Esophagus muscularis mucosa (tissue), 4 donors: ENCODE results near the gene CBX1. TPM values are rescaled to one million over a fixed set of nuclear protein-coding genes. Genes with fewer than 3 reads are reported as not detected.

Experiments used
- DNase-seq: peaks from one replicate; pipeline ENCODE4 v3.0.0-alpha.2; 2017; ENCODE audit errors: extremely low spot score
- H3K27ac ChIP-seq, 4 donors: fragments of 200-600 bp; sonication (generic); replicated peaks in 1 of 4; 1 replicate in 3 of 4; 2 replicates in 1 of 4; pipeline ENCODE4 v1.5.1; 2016 to 2019; ENCODE audit warnings: mild to moderate bottlenecking in 1 of 4
- H3K27me3 ChIP-seq, 4 donors: fragments of 200-600 bp; sonication (generic); one replicate each; pipeline versions ENCODE4 v1.5.1 to v1.6.0; 2016 to 2019
- H3K36me3 ChIP-seq, 4 donors: fragments of 200-600 bp; sonication (generic); one replicate each; pipeline ENCODE4 v1.5.1; 2016 to 2019
- H3K4me1 ChIP-seq, 4 donors: fragments of 200-600 bp; sonication (generic); one replicate each; pipeline ENCODE4 v1.5.1; 2016 to 2019
- H3K4me3 ChIP-seq, 4 donors: fragments of 200-600 bp; sonication (generic); 1 replicate in 2 of 4; 2 replicates in 2 of 4; pipeline ENCODE4 v1.5.1; 2016 to 2019; ENCODE audit warnings: mild to moderate bottlenecking in 4 of 4, moderate library complexity in 1 of 4
- H3K9me3 ChIP-seq, 4 donors: fragments of 200-600 bp; sonication (generic); 1 replicate in 3 of 4; 2 replicates in 1 of 4; pipeline ENCODE4 v1.5.1; 2016 to 2019
- CTCF ChIP-seq, 3 experiments: fragments of 200-600 bp in 2 of 3; fragments of 450-650 bp in 1 of 3; sonication (generic) in 2 of 3; IDR thresholded peaks; one replicate each; pipeline ENCODE4 v1.5.1; 2017 to 2019; ENCODE audit warnings: antibody characterized with exemption in 3 of 3, mild to moderate bottlenecking in 2 of 3, moderate library complexity in 1 of 3
- EP300 ChIP-seq: sonication (generic); formaldehyde crosslinking; IDR thresholded peaks from one replicate; pipeline ENCODE4 v1.6.1; 2017; ENCODE audit warnings: antibody characterized with exemption
- POLR2A ChIP-seq: fragments of 450-650 bp; IDR thresholded peaks from one replicate; pipeline ENCODE4 v1.6.1; 2017; ENCODE audit warnings: antibody characterized with exemption, moderate library complexity, mild to moderate bottlenecking, low read depth
- POLR2AphosphoS5 ChIP-seq, 2 donors: sonication (generic); formaldehyde crosslinking; IDR thresholded peaks; one replicate each; pipeline ENCODE4 v1.6.1; 2017; ENCODE audit warnings: antibody characterized with exemption in 2 of 2
- WGBS: methylation state at CpG from one replicate; pipeline ENCODE4 v1.1.5; 2018; 5-methylcytosine and 5-hydroxymethylcytosine counted together
- intact Hi-C: fragments of 100-400 bp; cut with DNase I; formaldehyde crosslinking; loops from one replicate; pipeline ENCODE4 v1.15.1; 2023
- small RNA-seq, 3 donors: library from RNA; depleted of rRNA; stranded (forward); fragments of <200 nt; gene quantifications; one replicate each; pipeline ENCODE3, GENCODE V24; 2016
- total RNA-seq, 4 donors: library from RNA; depleted of rRNA; stranded (reverse); fragments of >200 nt; gene quantifications; one replicate each; pipeline versions ENCODE4 v1.1.0 to v1.2.1, GENCODE V29; 2016

CBX1 gene
- total RNA-seq, 4 donors from 2014 or later: 32.1 to 59.5 (median 39.7) TPM

DNA sequence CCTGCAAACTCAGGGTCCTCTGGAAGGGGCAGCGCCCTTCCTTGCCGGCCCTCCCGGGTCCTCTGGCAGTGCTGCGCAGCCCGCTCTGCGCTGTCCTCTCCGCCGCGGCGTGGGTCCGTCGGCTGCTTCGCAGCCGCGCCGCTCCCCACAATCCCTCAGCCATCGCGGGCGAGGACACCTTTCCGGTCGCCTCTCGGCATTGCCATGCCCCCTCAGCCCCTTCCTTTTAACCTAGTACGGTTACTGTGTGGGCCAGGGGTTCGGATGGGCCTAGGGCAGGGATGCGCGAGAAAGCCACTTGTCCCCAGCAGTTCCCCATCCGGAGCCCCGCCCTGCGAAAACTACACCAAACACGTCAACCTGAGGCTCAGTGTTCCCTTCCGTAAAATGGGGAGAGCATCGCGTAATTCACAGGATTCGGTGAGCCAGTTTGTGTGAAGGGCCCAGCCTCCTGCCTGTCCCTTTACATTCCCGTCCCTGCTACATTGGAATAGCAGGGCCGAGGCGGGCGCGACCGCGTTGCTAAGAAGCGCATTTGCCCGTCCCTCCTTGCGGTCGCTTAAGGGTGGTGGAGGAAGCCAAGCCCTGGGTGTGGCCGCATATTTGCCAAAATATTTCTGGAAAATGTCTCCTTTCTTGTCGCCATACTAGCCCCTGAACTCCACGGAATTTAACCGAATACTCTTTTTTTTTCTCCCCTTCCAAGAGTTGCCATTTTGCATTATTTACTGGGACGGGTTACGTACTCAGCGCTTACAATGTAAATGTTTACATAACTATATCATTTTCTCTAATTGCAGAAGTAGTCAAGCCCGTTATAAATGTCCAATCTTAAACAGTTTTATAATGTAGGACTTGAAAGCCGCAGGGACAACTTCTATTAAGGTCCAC lies 76.9 kb downstream of the CBX1 start:
- Histone ChIP-seq H3K9me3 (no peaks in the 10 kb centered on the region), H3K27ac (peak overlapping the region; percentile 81 to 92 (median 86)), H3K36me3 (no peaks in the 10 kb centered on the region), H3K4me3 (peak overlapping the region; percentile 52 to 64 (median 56)), H3K4me1 (peaks cover 36 to 41% (median 39%) of the 10 kb centered on the region in 4 donors), H3K27me3 (peaks cover 0 to 28% (median 2%) of the 10 kb centered on the region in 4 donors)
- WGBS: under 1% methylated on average over 36 of the region's 54 CpGs
- intact Hi-C loops: loop anchor here (2.0 kb wide), 1 partner anchor 108 kb away; no protein-coding TSS in a partner anchor
- DNase-seq: no peak
- no peak for TF ChIP-seq POLR2AphosphoS5 (IDR thresholded peaks at IDR 0.05)

DNA sequence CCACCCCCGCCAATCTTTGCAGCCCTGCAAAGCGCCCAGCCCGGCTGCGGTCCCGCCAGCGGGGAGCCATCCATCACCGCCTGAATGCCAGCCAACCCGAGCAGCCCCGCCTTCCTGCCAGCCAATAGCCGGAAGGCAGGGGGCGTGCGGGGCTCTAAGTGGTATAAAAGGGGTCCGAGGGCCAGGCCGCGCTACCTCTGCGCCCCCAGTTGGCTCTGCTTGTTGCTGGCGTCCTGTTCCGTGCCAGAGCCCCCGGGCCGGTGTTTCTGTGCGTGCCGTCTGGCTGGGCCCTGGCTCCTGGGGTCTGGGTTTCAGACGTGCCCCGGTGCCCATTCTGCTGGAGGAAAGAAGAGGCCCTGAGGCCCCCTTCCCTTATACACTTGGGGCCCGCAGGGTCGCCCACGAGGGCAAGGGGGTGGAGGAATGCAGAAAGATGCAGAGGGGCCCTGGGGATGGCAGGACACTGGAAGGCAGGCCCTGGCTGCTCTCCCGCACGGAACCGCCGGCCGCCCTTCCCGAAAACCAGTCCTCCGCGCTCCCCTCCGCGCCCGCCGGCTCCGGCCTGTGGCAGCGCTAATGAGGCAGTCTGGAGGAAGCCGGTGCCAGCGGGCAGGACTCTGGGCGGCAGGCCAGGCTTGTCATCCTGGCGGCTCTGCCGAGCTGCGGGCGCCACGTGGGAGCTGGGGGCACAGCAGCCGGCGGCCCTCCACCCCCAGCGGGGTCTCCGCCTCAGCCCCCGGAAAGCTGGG lies 77.7 kb downstream of the CBX1 start:
- DNase-seq: no peak
- Histone ChIP-seq H3K36me3 (no peaks in the 10 kb centered on the region), H3K27me3 (peaks cover 0 to 32% (median 2%) of the 10 kb centered on the region in 4 donors), H3K4me3 (peak overlapping the region; percentile 52 to 64 (median 56)), H3K9me3 (no peaks in the 10 kb centered on the region), H3K27ac (peak overlapping the region; percentile 81 to 92 (median 86)), H3K4me1 (peaks cover 36 to 41% (median 39%) of the 10 kb centered on the region in 4 donors)
- TF ChIP-seq POLR2AphosphoS5 (IDR thresholded peaks at IDR 0.05) (peak; percentile 3 to 58), CTCF (IDR thresholded peaks at IDR 0.05) (peak in 1 of 3 experiments; percentile 53), POLR2A (no peak), EP300 (no peak)
- 0% methylated on average over 6 of the region's 54 CpGs for WGBS
- intact Hi-C loops: loop anchor here (2.0 kb wide), 1 partner anchor 109 kb away; no protein-coding TSS in a partner anchor

DNA sequence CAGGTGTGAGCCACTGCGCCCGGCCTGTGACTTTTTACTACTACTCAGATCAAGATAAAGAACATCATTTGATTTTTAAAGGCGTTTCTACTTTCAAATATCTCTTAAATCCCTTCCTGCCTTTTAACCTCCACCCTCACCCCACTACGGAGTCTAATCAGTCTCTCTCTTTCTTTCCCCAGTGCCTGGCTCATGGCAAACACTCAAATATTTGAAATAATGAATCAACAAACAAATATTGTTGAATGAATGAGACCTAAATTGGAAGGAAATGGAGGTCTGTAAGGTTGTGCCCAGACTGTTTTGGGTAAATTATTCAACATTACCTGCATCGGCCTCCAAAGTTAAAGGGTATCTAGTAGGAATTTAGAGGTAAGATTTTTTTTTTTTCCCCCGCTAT lies 78.4 kb downstream of the CBX1 start:
- H3K9me3 ChIP-seq: no peaks in the 10 kb centered on the region
- peak overlapping the region; percentile 52 to 64 (median 56) for H3K4me3 ChIP-seq
- peaks cover 0 to 32% (median 2%) of the 10 kb centered on the region in 4 donors for H3K27me3 ChIP-seq
- WGBS: 72% methylated on average over 6 of the region's 6 CpGs
- no peak for TF ChIP-seq EP300
- no peak for TF ChIP-seq POLR2AphosphoS5 (IDR thresholded peaks at IDR 0.05)
- no peak for TF ChIP-seq CTCF (IDR thresholded peaks at IDR 0.05)
- no peak for TF ChIP-seq POLR2A
- H3K27ac ChIP-seq: peak overlapping the region in 2 of 4 donors; percentile 87 to 92
- intact Hi-C loops: no loop called here
- H3K4me1 ChIP-seq: peaks cover 36 to 44% (median 40%) of the 10 kb centered on the region in 4 donors
- H3K36me3 ChIP-seq: no peaks in the 10 kb centered on the region
- no peak for DNase-seq

- no peak for TF ChIP-seq CTCF (IDR thresholded peaks at IDR 0.05)
- TF ChIP-seq EP300: no peak
- TF ChIP-seq POLR2A: no peak
- TF ChIP-seq POLR2AphosphoS5 (IDR thresholded peaks at IDR 0.05): no peak
- Histone ChIP-seq H3K27me3 (peaks cover 0 to 32% (median 2%) of the 10 kb centered on the region in 4 donors), H3K4me3 (no peak overlapping the region), H3K9me3 (no peaks in the 10 kb centered on the region), H3K4me1 (peaks cover 33 to 52% (median 39%) of the 10 kb centered on the region in 4 donors), H3K27ac (no peak overlapping the region), H3K36me3 (no peaks in the 10 kb centered on the region)
- DNase-seq: no peak
- WGBS: 75% methylated on average over 5 of the region's 5 CpGs
- intact Hi-C loops: no loop called here
Measured at GRCh38 chr17:48021934-48022333, 79.3 kb downstream of the CBX1 start.

Small RNA genes within 50 kb of the gene (small RNA-seq; reads per million reads assigned to genes)
- gene AC004477.2 (0 reads per million in 3 donors), gene MIR152 (196 to 281 (median 258) reads per million in 3 donors), gene RNU6-1201P (0 reads per million in 3 donors)

Other genes with a start within 250 kb of the CBX1 start
- gene SP2, start 205.2 kb downstream of the CBX1 start, total RNA-seq: 10 to 100 TPM in 1 of 4 donors, 1 to 10 TPM in 3; 7.1 to 16.0 (median 9.4) TPM
- 10 to 100 TPM; 21.2 to 32.8 (median 27.6) TPM for gene PNPO, start 159.9 kb downstream of the CBX1 start, total RNA-seq
- not detected for gene PRR15L, start 143.6 kb downstream of the CBX1 start, total RNA-seq
- 10 to 100 TPM; 43.9 to 70.2 (median 58.4) TPM for gene CDK5RAP3, start 130.4 kb downstream of the CBX1 start, total RNA-seq
- gene COPZ2, start 63.7 kb downstream of the CBX1 start, total RNA-seq: 10 to 100 TPM; 58.1 to 73.9 (median 64.1) TPM
- 100 to 1,000 TPM; 164 to 281 (median 264) TPM for gene NFE2L1, start 53.1 kb downstream of the CBX1 start, total RNA-seq
- gene SNX11, start 6.3 kb upstream of the CBX1 start, total RNA-seq: 10 to 100 TPM; 16.1 to 22.0 (median 20.3) TPM